Heart left ventricle (tissue), 13 donors: Measurements from ENCODE around the gene DMD.

Source experiments
- CTCF ChIP-seq, 12 donors: fragments of 200-600 bp; sonication (generic) in 4 of 12; IDR thresholded peaks; one replicate each; pipeline versions ENCODE4 v1.5.0 to v1.8.0; 2018 to 2022; ENCODE audit warnings: antibody characterized with exemption in 12 of 12, mild to moderate bottlenecking in 5 of 12
- POLR2A ChIP-seq, 2 donors: fragments of 450-650 bp; IDR thresholded peaks; one replicate each; pipeline ENCODE4 v1.6.1; 2017; ENCODE audit warnings: antibody characterized with exemption in 2 of 2, mild to moderate bottlenecking in 2 of 2, moderate library complexity in 2 of 2
- donor health status: ischemic (EF 13 %, LVEDD 7.1; RV severe dilation, severe dysfunction).
- donor health status: DM: no; HTN: yes; CAD: no.
- donor health status: DM: no; HTN: no; CAD: no.
- donor health status: ischemic (EF 25% LVEDD 6.9; RV normal size, moderate dysfunction).
- donor health status: ischemic (EF 25% LVEDD 5.7; RV mildly dilated, moderate dysfunction).
- donor health status: ischemic (EF 35%, LVEDD 5.7; RV mildly dilated, moderate dysfunction).
- donor health status: nonischemic (EF 11% LVEDD 7.7; RV severe dilation, severe dysfunction).
- donor health status: DM: yes; HTN: yes; CAD: no.
- donor health status: PGD.
- donor health status: ischemic (EF 29% LVEDD 5.4; RV normal size, mild dysfunction).
- donor health status: nonischemic (EF 23%, LVEDD 6.1; RV moderate dilation, normal function).

GRCh38 chrX:31092476-31092875 is 2118.9 kb downstream of the DMD start:
- no peak for TF ChIP-seq CTCF (IDR thresholded peaks at IDR 0.05)
- TF ChIP-seq POLR2A (IDR thresholded peaks at IDR 0.05): no peak
